Adrenal gland (tissue), 12 donors: ENCODE data around the gene GPI. TPM values are rescaled to one million over a fixed set of nuclear protein-coding genes. Genes with fewer than 3 reads are reported as not detected.

Experiments used
- DNase-seq, 7 donors: peaks; one replicate each; pipeline ENCODE4 v3.0.0-alpha.2; 2019 to 2020
- H3K27ac ChIP-seq, 5 donors: fragments of 200-600 bp; sonication (generic) in 4 of 5; 1 replicate in 3 of 5; 2 replicates in 2 of 5; pipeline versions ENCODE4 v1.5.1 to v1.8.0; 2016 to 2020; ENCODE audit warnings: mild to moderate bottlenecking in 1 of 5
- H3K27me3 ChIP-seq: fragments of 200-600 bp; 2 replicates; pipeline ENCODE4 v1.8.0; 2021
- H3K36me3 ChIP-seq, 2 donors: fragments of 200-600 bp; replicated peaks in 1 of 2; 1 replicate in 1 of 2; 2 replicates in 1 of 2; pipeline versions ENCODE4 v1.5.1 to v1.8.0; 2018 to 2022
- H3K4me1 ChIP-seq, 2 donors: fragments of 200-600 bp; replicated peaks in 1 of 2; 1 replicate in 1 of 2; 2 replicates in 1 of 2; pipeline versions ENCODE4 v1.5.1 to v1.8.0; 2018 to 2021
- H3K4me3 ChIP-seq, 4 donors: fragments of 200-600 bp; sonication (generic) in 3 of 4; one replicate each; pipeline ENCODE4 v1.5.1; 2016 to 2018
- H3K9me3 ChIP-seq, 3 donors: fragments of 200-600 bp; sonication (generic) in 1 of 3; replicated peaks in 1 of 3; 1 replicate in 2 of 3; 2 replicates in 1 of 3; pipeline versions ENCODE4 v1.5.1 to v1.8.0; 2016 to 2021
- POLR2A ChIP-seq, 2 donors: fragments of 450-650 bp; IDR thresholded peaks; one replicate each; pipeline ENCODE4 v1.6.1; 2017; ENCODE audit warnings: antibody characterized with exemption in 2 of 2, mild to moderate bottlenecking in 2 of 2, moderate library complexity in 1 of 2
- WGBS, 4 donors: extraction: QIAGEN DNeasy Blood & Tissue Kit in 2 of 4; methylation state at CpG; one replicate each; pipeline versions ENCODE4 v1.1.5 to v1.1.7; 2013 to 2017; 5-methylcytosine and 5-hydroxymethylcytosine counted together
- intact Hi-C, 2 donors: fragments of 100-400 bp; cut with DNase I; formaldehyde crosslinking; loops; one replicate each; pipeline versions ENCODE4 v1.14.1 to v1.15.0; 2022 to 2023
- polyA plus RNA-seq, 3 donors: library from polyadenylated mRNA; stranded (reverse); fragments of 200-250 nt in 2 of 3; fragments of 350-450 nt in 1 of 3; fragmentation: Illumina TruSeq in 1 of 3; extraction: RNeasy Lipid Tissue Mini Kit (QIAGEN cat#74804) in 1 of 3; gene quantifications; one replicate each; pipeline ENCODE4 v1.2.3, GENCODE V29; 2013 to 2014
- total RNA-seq, 9 donors: library from RNA; depleted of rRNA in 4 of 9; stranded (reverse); fragments of >200 nt in 4 of 9; fragments of 120-200 nt in 1 of 9; fragmentation: NEBNext Ultra II Directional in 1 of 9; extraction: Animal tissue kit (Norgen Biotek cat#: 25700) in 1 of 9; gene quantifications; one replicate each; pipeline versions ENCODE4 v1.1.0 to v1.2.4, GENCODE V29; 2013 to 2023
- TF ChIP-seq, protein P1 (sequence below), 6 experiments: fragments of 450-650 bp in 4 of 6; fragments of 200-600 bp in 2 of 6; sonication (generic) in 1 of 6; IDR thresholded peaks; 1 replicate in 5 of 6; 2 replicates in 1 of 6; pipeline versions ENCODE4 v1.5.1 to v1.8.0; 2016 to 2021; ENCODE audit warnings: antibody characterized with exemption in 6 of 6, mild to moderate bottlenecking in 2 of 6, moderate library complexity in 1 of 6
- donor health status: healthy with polysubstance abuse.
- donor health status: Bipolar disorder and iron deficiency.
- donor health status: DM: yes; HTN: yes; CAD: no.
- donor health status: DM: no; HTN: no; CAD: no.
- donor health status: DM: no; HTN: no; CAD: no.
- donor health status: DM: yes; HTN: yes; CAD: no.

Gene GPI
- total and polyA plus RNA-seq, 12 donors = 81.7 to 680 (median 443) TPM

DNA sequence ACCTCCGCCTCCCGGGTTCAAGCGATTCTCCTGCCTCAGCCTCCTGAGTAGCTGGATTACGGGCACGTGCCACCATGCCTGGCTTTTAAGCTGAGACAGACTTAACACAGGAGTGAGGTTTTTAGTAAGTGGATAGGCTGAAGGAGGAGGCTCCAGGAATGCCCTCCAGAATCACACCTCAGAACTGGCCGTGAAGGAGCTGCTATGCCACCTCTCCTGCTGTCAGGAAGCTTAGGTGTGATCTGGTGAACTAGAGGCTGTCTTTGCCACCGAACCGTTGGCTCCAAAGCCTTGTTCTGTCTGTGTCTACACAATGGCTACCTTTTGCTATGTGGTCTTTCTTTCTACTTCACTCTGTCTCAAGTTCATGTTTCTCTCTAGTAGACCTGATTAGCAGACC, 43.4 kb downstream of the GPI start:
- no peaks in the 10 kb centered on the region for H3K9me3 ChIP-seq
- WGBS, 4 donors = 86 to 91% (median 89%) methylated on average over 7 to 8 of the region's 8 CpGs
- DNase-seq = peak in 1 of 7 donors; percentile 40
- intact Hi-C loops = no loop called here
- no peaks in the 10 kb centered on the region for H3K27me3 ChIP-seq
- H3K27ac ChIP-seq = no peak overlapping the region
- H3K36me3 ChIP-seq = no peaks in the 10 kb centered on the region
- no peaks in the 10 kb centered on the region for H3K4me1 ChIP-seq
- H3K4me3 ChIP-seq = no peak overlapping the region
- TF ChIP-seq, protein P1, sequence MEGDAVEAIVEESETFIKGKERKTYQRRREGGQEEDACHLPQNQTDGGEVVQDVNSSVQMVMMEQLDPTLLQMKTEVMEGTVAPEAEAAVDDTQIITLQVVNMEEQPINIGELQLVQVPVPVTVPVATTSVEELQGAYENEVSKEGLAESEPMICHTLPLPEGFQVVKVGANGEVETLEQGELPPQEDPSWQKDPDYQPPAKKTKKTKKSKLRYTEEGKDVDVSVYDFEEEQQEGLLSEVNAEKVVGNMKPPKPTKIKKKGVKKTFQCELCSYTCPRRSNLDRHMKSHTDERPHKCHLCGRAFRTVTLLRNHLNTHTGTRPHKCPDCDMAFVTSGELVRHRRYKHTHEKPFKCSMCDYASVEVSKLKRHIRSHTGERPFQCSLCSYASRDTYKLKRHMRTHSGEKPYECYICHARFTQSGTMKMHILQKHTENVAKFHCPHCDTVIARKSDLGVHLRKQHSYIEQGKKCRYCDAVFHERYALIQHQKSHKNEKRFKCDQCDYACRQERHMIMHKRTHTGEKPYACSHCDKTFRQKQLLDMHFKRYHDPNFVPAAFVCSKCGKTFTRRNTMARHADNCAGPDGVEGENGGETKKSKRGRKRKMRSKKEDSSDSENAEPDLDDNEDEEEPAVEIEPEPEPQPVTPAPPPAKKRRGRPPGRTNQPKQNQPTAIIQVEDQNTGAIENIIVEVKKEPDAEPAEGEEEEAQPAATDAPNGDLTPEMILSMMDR (IDR thresholded peaks at IDR 0.05) = no peak
- no peak for TF ChIP-seq POLR2A (IDR thresholded peaks at IDR 0.05)

DNA sequence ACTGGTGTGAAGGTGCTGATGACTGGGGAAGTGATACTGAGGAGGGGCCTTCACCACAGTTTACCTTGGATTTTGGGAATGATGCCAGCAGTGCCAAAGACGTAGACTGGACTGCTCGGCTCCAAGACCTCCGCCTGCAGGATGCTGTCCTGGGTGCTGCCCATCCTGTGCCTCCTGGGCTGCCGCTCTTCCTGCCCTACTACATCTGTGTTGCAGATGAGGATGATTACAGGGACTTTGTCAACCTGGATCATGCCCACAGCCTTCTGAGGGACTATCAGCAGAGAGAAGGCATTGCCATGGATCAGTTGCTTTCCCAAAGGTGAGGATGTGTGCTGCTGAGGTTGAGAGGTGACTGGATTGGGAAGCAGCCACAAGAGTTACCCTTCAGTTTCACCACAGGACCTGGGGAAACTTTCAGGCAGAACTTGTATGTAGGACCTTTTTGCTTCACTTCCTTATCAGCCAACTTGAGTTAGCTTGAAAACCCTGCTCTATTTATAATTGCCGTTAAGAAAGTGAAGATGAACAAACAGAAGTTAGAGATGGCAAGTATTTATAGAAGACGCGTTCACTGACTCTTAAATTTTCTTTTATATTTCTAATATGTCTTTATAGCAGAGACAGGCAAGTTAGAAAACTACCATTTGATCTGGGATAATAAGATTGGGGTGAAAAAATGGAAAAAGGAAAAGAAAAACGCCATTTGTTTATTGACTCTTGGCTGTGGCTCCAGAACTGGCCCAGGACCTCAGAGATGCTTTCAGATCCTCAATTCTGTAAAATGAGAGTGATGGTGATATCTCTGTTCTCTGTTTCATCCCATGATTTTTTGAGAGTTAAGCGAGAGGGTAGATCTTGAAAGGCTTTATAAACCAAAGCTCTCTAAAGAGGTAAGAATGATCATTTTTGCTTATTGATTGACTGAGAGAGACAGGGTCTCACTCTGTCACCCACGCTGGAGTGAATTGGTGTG, 44.5 kb downstream of the GPI start:
- TF ChIP-seq POLR2A (IDR thresholded peaks at IDR 0.05) = no peak
- TF ChIP-seq, protein P1 (IDR thresholded peaks at IDR 0.05) = no peak
- WGBS, 4 donors = 81 to 90% (median 85%) methylated on average over 8 to 10 of the region's 10 CpGs
- Histone ChIP-seq H3K27me3 (no peaks in the 10 kb centered on the region), H3K4me1 (no peaks in the 10 kb centered on the region), H3K36me3 (peaks cover 0 to 8% of the 10 kb centered on the region in 2 donors), H3K9me3 (no peaks in the 10 kb centered on the region), H3K4me3 (no peak overlapping the region), H3K27ac (no peak overlapping the region)
- DNase-seq = no peak
- intact Hi-C loops = no loop called here

DNA sequence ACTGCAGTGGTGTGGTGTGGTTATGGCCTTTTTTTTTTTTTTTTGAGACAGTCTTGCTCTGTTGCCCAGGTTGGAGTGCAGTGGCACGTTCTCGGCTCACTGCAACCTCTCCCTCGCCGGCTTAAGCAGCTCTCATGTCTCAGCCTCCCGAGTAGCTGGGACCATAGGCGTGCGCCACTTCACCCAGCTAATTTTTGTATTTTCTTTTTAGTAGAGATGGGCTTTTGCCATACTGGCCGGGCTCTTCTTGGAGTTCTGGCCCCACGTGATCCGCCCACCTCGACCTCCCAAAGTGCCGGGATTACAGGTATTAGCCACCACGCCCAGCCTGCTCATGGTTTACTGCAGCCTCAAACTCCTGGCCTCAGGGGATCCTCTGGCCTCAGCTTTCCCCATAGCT, 46.2 kb downstream of the GPI start:
- peaks cover 0 to 23% of the 10 kb centered on the region in 2 donors for H3K36me3 ChIP-seq
- H3K4me1 ChIP-seq = no peaks in the 10 kb centered on the region
- WGBS, 4 donors = 94 to 99% (median 97%) methylated on average over 13 of the region's 13 CpGs
- DNase-seq = peak in 2 of 7 donors; percentile 10 to 27
- H3K27ac ChIP-seq = no peak overlapping the region
- intact Hi-C loops = no loop called here
- H3K9me3 ChIP-seq = no peaks in the 10 kb centered on the region
- no peak overlapping the region for H3K4me3 ChIP-seq
- no peaks in the 10 kb centered on the region for H3K27me3 ChIP-seq
- TF ChIP-seq, protein P1 (IDR thresholded peaks at IDR 0.05) = no peak

GRCh38 chr19:34416021-34416545, 51.1 kb downstream of the GPI start:
- TF ChIP-seq POLR2A (IDR thresholded peaks at IDR 0.05) = no peak
- TF ChIP-seq, protein P1 (IDR thresholded peaks at IDR 0.05) = no peak
- peaks cover 0 to 36% of the 10 kb centered on the region in 2 donors for H3K36me3 ChIP-seq
- H3K4me3 ChIP-seq = no peak overlapping the region
- no peaks in the 10 kb centered on the region for H3K9me3 ChIP-seq
- H3K27me3 ChIP-seq = no peaks in the 10 kb centered on the region
- H3K4me1 ChIP-seq = no peaks in the 10 kb centered on the region
- H3K27ac ChIP-seq = no peak overlapping the region
- intact Hi-C loops = no loop called here
- DNase-seq = no peak
- 90 to 95% (median 95%) methylated on average over 7 of the region's 7 CpGs for WGBS, 4 donors
